K562 (cell line): ENCODE measurements around the gene MCAM.

ENCODE experiments used
- CBFB ChIP-seq: sonication (generic); formaldehyde crosslinking; IDR thresholded peaks from 2 replicates; pipeline ENCODE4 v1.4.0; 2020; ENCODE audit warnings: mild to moderate bottlenecking, missing genetic modification reagents
- CTCF ChIP-seq, 3 experiments: IDR thresholded peaks in 2 of 3; conservative IDR thresholded peaks in 1 of 3; 2 replicates each; pipeline ENCODE4 v1.5.1; 2011 to 2012; ENCODE audit warnings: low read length in 3 of 3, mild to moderate bottlenecking in 3 of 3, control low read depth in 2 of 3, improper control_type of control experiment in 1 of 3, inconsistent platforms in 1 of 3, low read depth in 1 of 3, mixed read lengths in 1 of 3, moderate library complexity in 1 of 3; ENCODE audit not compliant: insufficient read depth in 2 of 3
- FOXA3 ChIP-seq, 2 experiments: fragments of 450-650 bp in 1 of 2; sonication (generic) in 1 of 2; formaldehyde crosslinking; IDR thresholded peaks in 1 of 2; conservative IDR thresholded peaks in 1 of 2; 2 replicates each; pipeline versions ENCODE4 v1.4.0 to v1.8.0; 2020 to 2022; ENCODE audit warnings: mild to moderate bottlenecking in 2 of 2, missing genetic modification reagents in 1 of 2
- HMG20B ChIP-seq: fragments of 250-450 bp; sonication (Bioruptor Pico); IDR thresholded peaks from 2 replicates; pipeline ENCODE4 v1.5.0; 2021; ENCODE audit warnings: mild to moderate bottlenecking
- NRF1 ChIP-seq, 2 experiments: fragments of 450-650 bp; IDR thresholded peaks in 1 of 2; conservative IDR thresholded peaks in 1 of 2; 2 replicates each; pipeline ENCODE4 v1.6.1; 2014; ENCODE audit warnings: mild to moderate bottlenecking in 2 of 2
- PHB2 ChIP-seq: fragments of 450-650 bp; IDR thresholded peaks from 2 replicates; pipeline ENCODE4 v1.6.1; 2017; ENCODE audit warnings: low read depth
- SMAD1 ChIP-seq: fragments of 150-350 bp; IDR thresholded peaks from 2 replicates; pipeline ENCODE4 v1.6.1; 2014; ENCODE audit warnings: low read length, low read depth; ENCODE audit not compliant: partially characterized antibody
- SP1 ChIP-seq: sonication (generic); formaldehyde crosslinking; IDR thresholded peaks from 2 replicates; pipeline ENCODE4 v1.8.1; 2022; ENCODE audit warnings: mild to moderate bottlenecking, missing genetic modification reagents

- TF ChIP-seq SMAD1 (no peak), PHB2 (no peak), NRF1 (conservative IDR thresholded peaks at IDR 0.05 in 1 of 2, IDR thresholded peaks at IDR 0.05 in 1 of 2) (no peak), CTCF (IDR thresholded peaks at IDR 0.05 in 2 of 3, conservative IDR thresholded peaks at IDR 0.05 in 1 of 3; ENCODE audit: insufficient read depth in 2 of 3, low read depth in 1 of 3, low read length in 3 of 3) (no peak), CBFB (CRISPR knock-in tag) (no peak), HMG20B (no peak), SP1 (CRISPR knock-in tag) (no peak), FOXA3 (CRISPR knock-in tag; conservative IDR thresholded peaks at IDR 0.05 in 1 of 2, IDR thresholded peaks at IDR 0.05 in 1 of 2) (no peak)
Measured at GRCh38 chr11:119357074-119357473, 40.1 kb upstream of the MCAM start.
